GM21529 (cell line): ENCODE measurements around the gene BRK1.
"Not testable (repeated sequence)": the region's sequence is repeated elsewhere in the genome, so short reads cannot be mapped to it uniquely, and the experiment has no call there.

Experiments used
- ATAC-seq: cut with Tn5 transposase; IDR thresholded peaks from one replicate; pipeline ENCODE4 v1.9.1; 2021; ENCODE audit not compliant: unreplicated experiment

Gene BRK1

DNA sequence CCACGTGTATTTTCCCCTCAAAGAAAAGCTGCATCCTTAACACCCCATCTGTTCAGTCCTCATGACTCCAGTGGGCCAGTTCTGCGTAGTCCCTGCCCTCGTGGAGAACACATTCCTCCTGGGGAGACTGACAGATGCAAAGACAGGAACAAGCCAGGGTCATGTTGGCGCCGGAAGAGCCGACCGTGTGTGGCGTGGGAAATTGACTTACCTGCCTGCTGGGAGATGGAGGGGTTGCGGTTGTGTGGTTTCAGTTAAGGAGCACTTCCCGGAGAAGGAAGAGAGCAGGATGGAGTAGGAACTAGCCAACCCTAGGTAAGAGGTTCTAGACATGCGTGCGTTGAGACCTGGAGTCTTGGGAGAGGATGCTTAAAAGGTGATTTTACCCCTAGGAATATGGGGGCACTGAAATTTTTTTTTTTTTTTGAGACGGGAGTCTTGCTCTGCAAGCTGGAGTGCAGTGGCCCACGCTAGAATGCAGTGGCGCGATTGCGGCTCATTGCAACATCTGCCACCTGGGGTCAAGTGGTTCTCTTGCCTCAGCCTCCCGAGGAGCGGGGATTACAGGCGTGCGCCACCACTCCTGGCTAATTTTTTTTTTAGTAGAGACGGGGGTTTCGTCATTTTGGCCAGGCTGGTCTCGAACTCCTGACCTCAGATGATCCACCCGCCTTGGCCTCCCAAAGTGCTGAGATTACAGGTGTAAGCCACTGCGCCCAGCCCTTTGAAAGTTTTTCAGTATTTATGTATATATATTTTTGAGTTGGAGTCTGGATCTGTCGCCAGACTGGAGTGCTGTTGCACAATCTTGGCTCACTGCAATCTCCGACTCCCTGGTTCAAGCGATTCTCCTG, 27.5 kb downstream of the BRK1 start:
- no peak for ATAC-seq

DNA sequence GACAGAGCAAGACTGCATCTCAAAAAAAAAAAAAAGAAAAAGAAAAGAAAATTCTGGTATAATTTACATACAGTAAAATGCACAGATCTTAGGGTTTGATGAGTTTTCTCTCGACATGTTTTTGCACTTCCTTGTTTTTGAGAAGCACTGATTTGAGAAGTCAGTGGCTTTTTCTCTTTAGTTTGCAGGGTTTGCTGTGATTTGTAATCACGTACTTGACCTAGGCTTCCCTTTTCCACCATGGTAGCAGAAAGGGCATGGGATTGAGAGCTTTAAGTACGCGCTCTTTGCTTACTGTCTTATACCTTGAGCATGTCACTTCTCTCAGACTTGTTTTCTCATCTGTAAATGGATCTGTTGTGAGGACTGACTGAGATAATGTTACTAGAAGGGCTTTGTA, 30.2 kb downstream of the BRK1 start:
- no peak for ATAC-seq

DNA sequence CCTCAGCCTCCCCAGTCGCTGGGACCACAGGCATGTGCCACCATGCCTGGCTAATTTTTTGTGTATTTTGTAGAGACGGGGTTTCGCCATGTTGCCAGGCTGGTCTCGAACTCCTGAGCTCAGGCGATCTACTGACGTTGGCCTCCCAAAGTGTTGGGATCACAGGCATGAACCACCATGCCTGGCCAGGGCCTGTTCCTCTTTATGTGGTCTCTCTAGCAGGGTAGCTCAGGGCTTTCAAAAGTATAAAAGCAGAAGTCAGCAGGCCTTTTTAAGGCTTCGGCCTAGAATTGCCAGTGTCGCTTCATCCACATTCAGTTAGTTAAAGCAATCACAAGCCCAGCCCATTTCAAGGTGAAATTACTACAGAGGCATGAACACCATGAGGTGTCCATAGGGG, 33.8 kb downstream of the BRK1 start:
- no peak for ATAC-seq

- no peak for ATAC-seq
Measured at GRCh38 chr3:10150987-10151386, 35.5 kb downstream of the BRK1 start.

DNA sequence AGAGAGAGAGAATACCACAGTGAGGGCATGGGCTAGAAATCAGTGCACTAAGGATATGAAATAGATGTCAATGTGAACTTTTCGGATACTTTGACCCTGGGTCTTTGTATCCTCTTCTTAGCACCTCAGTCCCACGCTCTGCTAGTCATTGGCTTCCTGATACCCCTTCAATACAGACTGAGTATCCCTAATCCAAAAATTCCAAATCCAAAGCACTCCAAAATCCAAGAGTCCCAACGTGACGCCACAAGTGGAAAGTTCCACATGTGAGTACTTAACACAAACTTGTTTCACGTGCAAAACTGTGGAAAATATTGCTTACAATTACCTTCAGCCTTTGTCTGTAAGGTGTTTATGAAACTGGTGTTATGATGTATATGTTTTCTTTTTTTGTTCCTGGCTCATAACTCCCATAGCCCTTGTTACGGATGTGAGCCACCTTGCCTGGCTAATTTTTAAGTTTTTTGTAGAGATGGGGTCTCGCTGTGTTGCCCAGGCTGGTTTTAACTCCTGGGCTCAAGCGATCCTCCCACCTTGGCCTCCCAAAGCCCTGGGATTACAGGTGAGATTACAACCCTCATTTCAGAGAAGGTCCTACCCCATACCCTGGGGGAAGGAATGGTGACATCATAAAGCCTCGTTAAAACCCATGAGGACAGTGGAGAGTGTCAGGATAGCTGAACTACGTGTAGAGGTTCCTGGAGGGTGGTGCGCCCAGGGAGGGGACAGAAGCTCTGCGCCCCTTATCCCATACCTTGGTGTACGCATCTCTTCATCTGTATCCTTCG, 39.1 kb downstream of the BRK1 start:
- ATAC-seq = no peak

GRCh38 chr3:10155123-10155472, 39.6 kb downstream of the BRK1 start:
- no peak for ATAC-seq

DNA sequence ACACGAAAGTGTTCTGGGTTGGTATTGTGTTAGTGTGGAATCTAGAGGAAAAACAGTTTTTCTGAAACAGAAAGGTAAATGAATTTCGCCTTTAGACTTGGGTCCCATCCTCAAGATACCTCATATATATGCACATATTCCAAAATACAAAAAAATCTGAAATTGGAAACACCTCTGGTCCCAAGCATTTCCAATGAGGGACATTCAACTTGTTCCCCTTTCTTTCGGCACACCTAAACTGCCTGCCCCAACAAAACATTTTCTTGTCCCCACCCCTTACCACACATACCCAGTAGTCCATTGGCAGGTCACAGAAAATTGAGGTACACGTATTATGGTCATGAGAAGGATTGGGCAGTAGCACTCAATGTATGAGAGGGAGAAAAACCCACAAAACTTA, 40.2 kb downstream of the BRK1 start:
- ATAC-seq = no peak

- ATAC-seq = no peak
Measured at GRCh38 chr3:10157031-10157430, 41.6 kb downstream of the BRK1 start.

- not testable (repeated sequence) for ATAC-seq
Measured at GRCh38 chr3:10158555-10158954, 43.1 kb downstream of the BRK1 start.

DNA sequence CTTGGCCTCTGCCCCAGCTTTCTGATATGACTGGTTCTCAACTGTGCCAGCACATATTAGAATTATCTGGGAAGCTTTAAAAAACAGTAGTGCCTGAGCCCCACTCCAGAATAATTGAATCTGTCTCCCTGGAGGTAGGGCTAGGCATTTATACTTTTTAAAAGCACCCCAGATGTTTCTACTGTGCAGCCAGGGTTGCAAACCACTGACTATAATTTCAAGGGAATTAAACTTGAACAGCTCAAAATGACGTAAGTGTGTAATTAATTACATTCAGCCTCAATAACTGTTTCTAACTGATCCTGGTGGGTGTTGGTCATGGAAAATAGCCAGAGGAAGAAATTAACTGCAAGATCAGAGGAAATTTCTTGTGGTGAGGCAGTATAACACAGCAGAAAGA, 44.9 kb downstream of the BRK1 start:
- ATAC-seq = no peak

GRCh38 chr3:10160925-10161324, 45.5 kb downstream of the BRK1 start:
- no peak for ATAC-seq

GRCh38 chr3:10162185-10162584, 46.7 kb downstream of the BRK1 start:
- ATAC-seq = no peak

DNA sequence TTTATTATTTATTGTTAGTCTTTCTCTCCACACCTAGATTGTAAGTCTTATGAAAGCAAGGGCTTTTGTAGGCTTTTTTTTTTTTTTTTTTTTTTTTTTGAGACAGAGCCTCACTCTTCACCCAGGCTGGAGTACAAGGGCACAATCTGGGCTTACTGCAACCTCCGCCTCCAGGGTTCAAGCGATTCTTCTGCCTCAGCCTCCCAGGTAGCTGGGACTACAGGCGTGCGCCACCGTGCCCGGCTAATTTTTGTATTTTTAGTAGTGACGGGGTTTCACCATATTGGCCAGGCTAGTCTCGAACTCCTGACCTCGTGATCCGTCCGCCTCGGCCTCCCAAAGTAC, 48.7 kb downstream of the BRK1 start:
- ATAC-seq = not testable (repeated sequence)

GRCh38 chr3:10164546-10165393, 49.3 kb downstream of the BRK1 start, which contains the start of gene IRAK2:
IRAK2 (plus strand) TSS chr3:10164919; CDS start chr3:10164955, 36 bp downstream.
- ATAC-seq = peak; percentile 82

- no peak for ATAC-seq
Measured at GRCh38 chr3:10166213-10166604, 50.7 kb downstream of the BRK1 start.

GRCh38 chr3:10169000-10169496, 53.6 kb downstream of the BRK1 start:
- ATAC-seq = no peak

GRCh38 chr3:10170915-10171478, 55.5 kb downstream of the BRK1 start:
- no peak for ATAC-seq

DNA sequence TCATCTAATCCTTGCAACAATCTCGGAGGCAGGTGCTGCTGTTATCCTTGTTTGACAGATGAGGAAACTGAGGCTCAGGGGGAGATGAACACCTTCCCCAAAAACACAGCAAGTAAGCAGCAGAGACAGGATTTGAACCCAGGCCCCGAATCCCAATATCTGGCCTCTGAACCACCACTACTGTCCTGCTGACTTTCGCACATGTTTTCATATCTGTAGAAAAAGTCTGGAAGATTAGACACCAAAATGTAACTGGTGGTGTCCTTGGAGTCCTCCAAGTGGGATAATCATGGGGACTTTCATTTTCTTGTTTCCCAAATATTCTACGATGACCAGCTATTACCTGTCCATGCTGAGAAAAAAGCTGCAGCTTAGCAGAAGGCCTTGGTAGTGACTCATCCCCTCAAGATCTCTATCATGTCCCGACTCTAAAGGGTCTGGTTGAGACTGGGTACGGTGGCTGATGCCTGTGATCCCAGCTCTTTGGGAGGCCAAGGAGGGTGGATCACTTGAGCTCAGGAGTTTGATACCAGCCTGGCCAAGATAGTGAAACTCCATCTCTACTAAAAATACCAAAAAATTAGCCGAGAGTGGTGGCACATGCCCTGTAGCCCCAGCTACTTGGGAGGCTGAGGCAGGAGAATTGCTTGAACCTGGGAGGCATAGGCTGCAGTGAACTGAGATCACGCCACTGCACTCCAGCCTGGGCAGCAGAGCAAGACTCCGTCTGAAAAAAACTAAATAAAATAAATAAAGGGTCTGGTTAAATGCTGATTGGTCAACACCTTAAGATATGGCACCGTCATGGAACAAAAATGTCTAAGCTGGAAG, 57.8 kb downstream of the BRK1 start:
- no peak for ATAC-seq

DNA sequence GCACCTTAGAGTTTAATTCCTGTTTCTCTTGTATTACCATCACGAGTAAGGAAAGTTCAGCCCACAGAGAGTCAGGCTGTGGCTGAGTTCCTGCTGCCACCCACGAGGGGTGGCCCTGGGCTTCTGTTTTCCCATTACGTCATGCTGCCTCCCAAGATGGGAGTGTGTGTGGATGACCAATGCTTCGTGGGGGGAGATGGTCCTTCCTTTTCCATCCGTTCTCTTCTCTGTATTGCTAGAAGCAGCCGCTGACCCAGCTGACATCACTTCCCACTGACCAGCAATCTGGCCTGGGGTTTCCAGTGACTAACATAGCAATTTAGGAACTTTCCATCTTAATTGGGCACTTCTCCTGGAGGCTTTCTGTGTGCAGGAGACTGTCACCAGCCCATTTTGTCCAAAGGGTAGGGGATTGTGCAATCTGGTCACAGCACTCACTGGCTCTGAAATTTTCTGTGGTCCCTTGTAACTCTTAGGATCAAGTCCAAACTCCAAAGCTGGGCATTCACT, 58.5 kb downstream of the BRK1 start:
- peak; percentile 70 for ATAC-seq

- ATAC-seq = not testable (repeated sequence)
Measured at GRCh38 chr3:10175334-10175733, 59.9 kb downstream of the BRK1 start.
